Mammary epithelial cell (primary cell): Measurements from ENCODE around the gene OR1K1.

Experiments used
- EZH2 ChIP-seq: IDR thresholded peaks from 2 replicates; pipeline ENCODE4 v1.6.1; 2012; ENCODE audit warnings: low read length, inconsistent platforms, borderline replicate concordance
- TF ChIP-seq, protein P1 (sequence below), 2 donors: IDR thresholded peaks in 1 of 2; conservative IDR thresholded peaks in 1 of 2; 2 replicates each; pipeline ENCODE4 v1.5.1; 2011 to 2012; ENCODE audit warnings: inconsistent platforms in 2 of 2, low read length in 2 of 2, mild to moderate bottlenecking in 2 of 2, control low read depth in 1 of 2, low read depth in 1 of 2; ENCODE audit not compliant: insufficient read depth in 1 of 2; ENCODE audit errors: extremely low read depth in 1 of 2

DNA sequence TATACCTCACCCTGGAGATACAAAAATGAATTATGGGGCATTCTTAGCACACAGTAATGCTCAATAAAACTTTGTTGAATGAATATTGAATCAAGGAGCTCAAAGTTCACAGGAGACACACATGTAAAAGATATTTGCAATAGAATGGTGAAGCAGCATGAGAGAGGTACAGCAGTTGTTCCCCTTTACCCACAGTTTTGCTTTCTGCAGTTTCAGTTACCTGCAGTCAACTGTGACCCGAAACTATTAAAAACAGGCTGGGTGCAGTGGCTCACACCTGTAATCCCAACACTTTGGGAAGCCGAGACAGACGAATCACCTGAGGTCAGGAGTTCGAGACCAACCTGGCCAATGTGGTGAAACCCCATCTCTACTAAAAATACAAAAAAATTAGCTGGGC is 13.6 kb upstream of the OR1K1 start:
- TF ChIP-seq, protein P1, sequence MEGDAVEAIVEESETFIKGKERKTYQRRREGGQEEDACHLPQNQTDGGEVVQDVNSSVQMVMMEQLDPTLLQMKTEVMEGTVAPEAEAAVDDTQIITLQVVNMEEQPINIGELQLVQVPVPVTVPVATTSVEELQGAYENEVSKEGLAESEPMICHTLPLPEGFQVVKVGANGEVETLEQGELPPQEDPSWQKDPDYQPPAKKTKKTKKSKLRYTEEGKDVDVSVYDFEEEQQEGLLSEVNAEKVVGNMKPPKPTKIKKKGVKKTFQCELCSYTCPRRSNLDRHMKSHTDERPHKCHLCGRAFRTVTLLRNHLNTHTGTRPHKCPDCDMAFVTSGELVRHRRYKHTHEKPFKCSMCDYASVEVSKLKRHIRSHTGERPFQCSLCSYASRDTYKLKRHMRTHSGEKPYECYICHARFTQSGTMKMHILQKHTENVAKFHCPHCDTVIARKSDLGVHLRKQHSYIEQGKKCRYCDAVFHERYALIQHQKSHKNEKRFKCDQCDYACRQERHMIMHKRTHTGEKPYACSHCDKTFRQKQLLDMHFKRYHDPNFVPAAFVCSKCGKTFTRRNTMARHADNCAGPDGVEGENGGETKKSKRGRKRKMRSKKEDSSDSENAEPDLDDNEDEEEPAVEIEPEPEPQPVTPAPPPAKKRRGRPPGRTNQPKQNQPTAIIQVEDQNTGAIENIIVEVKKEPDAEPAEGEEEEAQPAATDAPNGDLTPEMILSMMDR (conservative IDR thresholded peaks at IDR 0.05 in 1 of 2, IDR thresholded peaks at IDR 0.05 in 1 of 2; ENCODE audit: extremely low read depth in 1 of 2, insufficient read depth in 1 of 2, low read depth in 1 of 2, low read length in 2 of 2), result no peak
- no peak for TF ChIP-seq EZH2
